GM19397 (cell line): ENCODE measurements around the gene DAB2IP.

Experiments
- ATAC-seq: cut with Tn5 transposase; IDR thresholded peaks from one replicate; pipeline ENCODE4 v1.9.1; 2021; ENCODE audit warnings: mild to moderate bottlenecking, moderate library complexity; ENCODE audit not compliant: unreplicated experiment

DAB2IP gene

DNA sequence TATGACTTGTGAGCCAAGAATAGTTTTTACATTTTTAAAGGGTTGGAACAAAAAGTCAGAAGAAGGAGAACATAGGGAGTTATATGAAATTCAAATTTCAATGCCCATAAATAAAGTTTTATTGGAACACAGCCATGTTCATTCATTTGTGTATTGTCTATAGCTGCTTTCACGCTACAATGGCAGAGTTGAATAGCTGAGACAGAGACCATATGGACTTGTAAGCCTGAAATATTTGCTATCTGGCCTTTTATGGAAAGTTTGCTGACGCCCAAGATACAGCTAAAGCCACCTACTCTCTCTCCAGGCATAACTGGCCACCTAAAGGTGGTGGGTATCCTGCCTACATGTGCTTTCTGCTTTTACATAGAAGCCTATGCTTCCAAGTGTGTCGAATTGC lies 10.9 kb downstream of the DAB2IP start:
- no peak for ATAC-seq

- ATAC-seq: no peak
Observed at GRCh38 chr9:121662891-121663580, 11.6 kb downstream of the DAB2IP start.

DNA sequence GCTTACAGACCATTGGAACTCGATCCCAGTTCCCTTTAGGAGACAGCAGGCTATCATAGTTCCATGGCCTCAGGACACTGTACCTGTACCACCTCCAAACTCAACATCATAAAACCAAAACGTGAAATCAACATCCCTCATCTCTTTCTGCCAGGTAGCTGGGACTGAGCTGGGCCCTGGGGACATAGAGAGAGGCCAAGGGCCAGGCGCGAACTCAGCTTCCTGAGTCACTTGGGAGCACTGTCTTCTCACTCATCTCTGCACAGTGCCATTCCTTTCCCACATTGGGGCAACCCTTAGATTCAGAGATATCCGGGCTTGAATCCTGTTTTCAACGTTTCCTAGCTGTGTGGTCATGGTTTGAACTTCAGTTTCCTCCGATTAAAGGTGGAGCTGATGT lies 12.2 kb downstream of the DAB2IP start:
- ATAC-seq: no peak

GRCh38 chr9:121666294-121666693 lies 14.9 kb downstream of the DAB2IP start:
- no peak for ATAC-seq

- no peak for ATAC-seq
Observed at GRCh38 chr9:121667214-121667613, 15.8 kb downstream of the DAB2IP start.

GRCh38 chr9:121667890-121668289 lies 16.5 kb downstream of the DAB2IP start:
- ATAC-seq: no peak

- no peak for ATAC-seq
Observed at GRCh38 chr9:121670431-121670830, 19.0 kb downstream of the DAB2IP start.

DNA sequence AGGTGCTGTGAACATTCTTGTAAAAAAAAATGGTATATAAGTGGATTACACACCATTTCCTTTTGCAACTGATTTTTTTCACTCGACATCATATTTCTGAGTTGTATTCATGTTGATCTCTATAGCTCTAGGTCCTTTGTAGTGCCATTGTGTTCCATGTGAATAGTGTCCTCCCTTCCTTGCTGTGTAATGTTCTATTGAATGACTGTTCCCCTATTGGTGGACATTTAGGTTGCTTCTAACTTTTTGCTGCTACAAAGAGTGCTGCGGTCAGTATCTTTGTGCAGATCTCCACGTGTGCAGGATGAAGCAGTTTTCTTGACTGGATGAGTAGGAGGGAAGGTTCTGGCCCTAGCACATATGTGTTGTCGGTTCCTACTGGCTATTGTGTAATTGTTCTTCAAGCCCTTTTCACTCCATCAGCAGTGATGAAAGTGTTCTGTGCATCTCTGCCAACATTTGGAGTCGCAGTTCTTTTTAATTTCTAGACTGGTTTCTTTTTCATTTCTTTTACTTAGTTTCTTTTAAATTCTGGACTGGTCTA lies 20.2 kb downstream of the DAB2IP start:
- no peak for ATAC-seq

- no peak for ATAC-seq
Observed at GRCh38 chr9:121672213-121672612, 20.8 kb downstream of the DAB2IP start.

- no peak for ATAC-seq
Observed at GRCh38 chr9:121672986-121673385, 21.6 kb downstream of the DAB2IP start.

- no peak for ATAC-seq
Observed at GRCh38 chr9:121673576-121673975, 22.1 kb downstream of the DAB2IP start.

- ATAC-seq: no peak
Observed at GRCh38 chr9:121674017-121674416, 22.6 kb downstream of the DAB2IP start.

DNA sequence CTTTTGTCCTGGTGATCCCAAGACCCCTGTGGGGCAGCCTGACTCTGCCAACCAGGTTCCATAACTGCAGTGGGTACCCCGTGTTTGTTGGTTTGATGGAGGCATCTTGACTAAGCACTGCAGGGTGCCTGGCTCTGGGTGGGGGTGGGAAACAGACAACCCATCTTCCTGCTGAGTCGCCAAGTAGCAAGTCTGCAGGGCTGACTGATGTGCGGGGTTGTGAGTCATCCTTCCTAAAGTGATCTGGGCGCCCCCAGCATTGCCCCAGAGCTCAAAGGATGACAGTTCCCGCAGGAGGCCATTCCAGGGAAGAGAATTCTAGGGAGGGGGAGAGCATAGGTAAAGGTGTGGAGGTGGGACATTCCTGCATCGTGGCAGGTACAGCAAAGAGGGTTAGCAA lies 23.5 kb downstream of the DAB2IP start:
- ATAC-seq: no peak

GRCh38 chr9:121675381-121675780 lies 23.9 kb downstream of the DAB2IP start:
- ATAC-seq: no peak

GRCh38 chr9:121675969-121676822 lies 24.8 kb downstream of the DAB2IP start:
- no peak for ATAC-seq

DNA sequence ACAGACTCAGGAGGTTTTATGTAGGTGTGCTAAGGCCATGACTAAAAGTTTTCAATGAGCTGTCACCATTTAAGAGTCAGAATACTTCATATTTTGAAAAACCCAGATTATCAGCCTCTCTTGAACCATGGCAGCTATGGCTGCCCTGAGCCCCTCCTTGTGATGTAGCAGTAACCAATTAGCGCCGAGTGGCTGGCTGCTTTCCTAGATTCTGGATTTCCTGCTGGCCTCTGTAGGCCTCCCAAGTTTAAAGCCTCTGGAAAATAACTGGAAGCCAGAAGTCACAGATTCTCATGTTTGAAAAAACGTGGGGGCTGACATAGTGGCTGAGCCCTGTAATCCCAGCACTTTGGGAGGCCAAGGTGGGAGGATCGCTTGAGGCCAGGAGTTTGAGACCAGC lies 25.5 kb downstream of the DAB2IP start:
- ATAC-seq: no peak

DNA sequence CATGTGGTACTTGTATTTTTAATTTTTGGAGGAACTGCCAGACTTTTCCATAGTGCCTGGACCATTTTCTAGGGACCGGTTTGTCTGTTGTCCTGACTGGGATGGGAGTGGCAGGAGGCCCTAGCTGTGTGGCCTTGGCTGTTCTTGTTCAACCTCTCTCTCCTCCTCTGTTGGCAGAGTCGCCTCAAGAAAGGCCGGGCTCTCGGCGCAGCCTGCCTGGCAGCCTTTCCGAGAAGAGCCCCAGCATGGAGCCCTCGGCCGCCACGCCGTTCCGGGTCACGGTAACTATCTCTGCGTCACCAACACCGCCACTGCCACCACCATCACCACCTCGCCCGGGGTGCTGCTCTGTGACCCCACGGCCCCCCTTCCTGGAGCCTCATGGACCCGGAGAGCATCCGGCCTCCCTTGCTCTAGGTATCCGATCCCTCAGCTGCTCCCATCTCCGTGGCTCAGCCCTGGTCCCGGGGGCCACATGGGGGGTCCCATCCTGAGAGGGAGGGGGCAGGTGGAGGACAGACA lies 27.1 kb downstream of the DAB2IP start:
- no peak for ATAC-seq

DNA sequence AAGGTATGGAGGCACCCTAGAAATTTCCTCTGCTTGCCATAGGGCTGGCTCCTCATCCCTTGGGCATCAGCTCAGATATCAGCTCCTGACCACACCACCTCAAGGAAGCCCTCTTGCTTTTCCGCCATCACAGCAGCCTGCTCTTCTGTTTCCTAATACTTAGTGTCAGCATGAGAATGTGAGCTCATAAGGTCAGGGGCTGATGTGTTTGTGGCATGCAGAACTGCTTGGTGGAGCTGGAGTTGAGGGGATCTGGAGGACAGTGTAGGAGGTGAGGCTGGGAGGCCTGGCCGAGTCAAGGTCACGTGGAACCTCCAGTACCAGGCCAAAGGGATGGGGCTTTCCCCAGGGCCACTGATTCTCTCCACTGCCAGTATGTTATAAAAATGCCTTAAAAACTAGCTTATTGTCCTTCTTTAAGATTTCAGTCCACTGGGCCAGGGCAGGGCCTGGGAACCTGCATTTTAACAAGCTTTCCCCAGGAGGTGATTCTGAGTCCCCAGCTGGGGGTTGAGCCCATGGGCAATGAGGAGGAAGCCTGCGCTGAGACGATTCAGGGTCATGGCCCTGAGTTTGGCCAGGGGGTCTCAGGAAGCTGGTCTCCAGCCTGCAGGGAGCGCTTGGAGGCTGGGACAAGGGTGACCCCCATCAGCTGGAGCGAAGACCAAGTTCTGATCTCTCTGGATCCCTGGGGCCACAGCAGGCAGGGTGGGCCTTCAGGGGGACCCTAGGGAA lies 28.6 kb downstream of the DAB2IP start:
- ATAC-seq: no peak

GRCh38 chr9:121681404-121681803 lies 30.0 kb downstream of the DAB2IP start:
- no peak for ATAC-seq

DNA sequence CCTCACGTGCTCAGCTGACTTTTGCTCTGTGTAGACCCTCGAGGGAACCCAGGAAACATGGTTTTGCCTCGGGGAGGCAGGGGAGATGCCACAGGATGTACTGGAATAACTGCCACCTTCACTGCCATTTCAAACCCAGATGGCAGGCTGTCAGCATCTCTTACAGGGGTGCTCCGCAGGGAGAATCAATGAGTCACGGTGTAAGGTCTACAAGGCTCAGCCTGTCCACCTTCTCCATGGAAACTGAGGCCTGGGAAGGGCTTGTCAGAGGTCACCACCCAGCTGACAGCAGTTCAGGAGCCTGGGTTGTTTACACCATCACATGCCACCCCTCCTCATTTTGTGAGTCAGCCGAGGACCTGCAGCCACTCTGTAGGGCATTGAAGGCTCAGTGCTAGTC lies 30.8 kb downstream of the DAB2IP start:
- ATAC-seq: no peak

GRCh38 chr9:121682926-121683515 lies 31.6 kb downstream of the DAB2IP start:
- ATAC-seq: no peak
